HG03571 (cell line): ENCODE measurements around the gene SRPK2.
"Not testable (repeated sequence)": the region's sequence is repeated elsewhere in the genome, so short reads cannot be mapped to it uniquely, and the experiment has no call there.

ENCODE experiments used
- ATAC-seq: cut with Tn5 transposase; IDR thresholded peaks from one replicate; pipeline ENCODE4 v1.9.1; 2021; ENCODE audit not compliant: unreplicated experiment

The SRPK2 gene

DNA sequence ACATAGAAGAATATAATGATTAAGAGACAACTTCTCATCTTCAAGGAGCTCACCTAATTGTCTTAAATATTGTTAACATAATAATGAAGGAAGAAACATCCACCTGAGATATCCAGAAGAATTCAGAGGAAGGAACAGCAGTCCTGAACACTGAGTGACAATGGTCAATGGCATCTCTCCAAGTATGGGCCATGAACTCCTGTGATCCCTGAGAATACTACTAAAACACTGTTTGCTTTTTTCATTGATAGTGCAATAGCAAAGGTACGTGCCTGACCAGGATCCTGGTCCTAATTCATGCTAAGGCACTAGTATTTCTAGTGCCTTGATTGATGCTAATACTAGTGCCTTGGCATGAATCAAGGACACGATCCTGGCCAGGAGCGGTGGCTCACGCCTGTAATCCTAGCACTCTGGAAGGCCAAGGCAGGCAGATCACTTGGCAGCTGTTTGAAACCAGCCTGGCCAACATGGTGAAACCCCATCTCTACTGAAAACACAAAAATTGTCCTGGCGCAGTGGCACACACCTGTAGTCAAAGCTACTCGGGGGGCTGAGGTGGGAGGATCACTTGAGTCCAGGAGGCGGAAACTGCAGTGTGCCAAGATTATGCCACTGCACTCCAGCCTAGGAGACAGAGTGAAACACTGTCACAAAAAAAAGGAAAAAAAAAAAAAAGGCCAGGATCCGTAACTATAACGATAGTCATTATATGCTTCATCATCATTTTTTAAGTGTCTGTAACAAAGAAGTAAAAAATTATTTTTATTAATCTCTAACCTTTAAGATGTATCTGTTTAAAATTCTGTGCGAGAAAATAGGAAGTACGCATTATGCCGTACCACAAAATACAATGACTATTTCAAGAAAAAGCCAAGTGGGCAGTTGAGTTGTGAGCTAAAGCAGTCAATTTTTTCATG, 49.1 kb downstream of the SRPK2 start:
- no peak for ATAC-seq

DNA sequence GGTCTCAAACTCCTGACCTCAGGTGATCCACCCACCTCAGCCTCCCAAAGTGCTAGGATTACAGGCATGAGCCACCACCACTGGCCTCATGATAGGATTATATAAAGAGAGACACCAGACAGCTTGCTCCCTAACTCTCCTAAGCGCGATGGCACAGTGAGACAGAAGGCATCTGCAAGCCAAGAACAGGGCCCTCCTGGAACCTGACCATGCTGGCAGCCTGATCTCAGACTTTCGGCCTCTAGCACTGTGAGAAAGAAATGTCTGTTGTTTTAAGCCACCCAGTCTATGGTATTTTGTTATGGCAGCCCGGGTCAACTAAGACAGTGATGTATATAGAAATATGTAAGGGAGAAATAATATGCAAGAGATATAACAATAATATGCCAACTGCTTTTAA, 51.2 kb downstream of the SRPK2 start:
- no peak for ATAC-seq

DNA sequence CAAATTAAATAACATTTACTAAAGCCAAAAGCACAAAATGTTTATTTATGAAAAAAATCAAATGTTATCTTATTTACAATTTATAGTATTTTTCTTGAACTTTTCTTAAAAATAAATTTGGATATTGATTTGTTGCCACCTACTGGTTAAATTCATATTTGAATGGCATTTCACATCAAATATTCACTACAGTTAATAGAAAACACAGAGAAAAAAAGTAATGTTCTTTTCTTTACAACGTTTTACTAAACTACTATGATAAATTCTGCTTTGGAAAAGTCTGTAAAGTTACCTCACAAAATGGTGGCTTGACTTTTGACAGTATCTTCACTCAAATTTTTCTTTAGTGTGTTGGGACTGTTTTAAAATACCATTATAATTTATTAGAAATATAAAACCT, 52.7 kb downstream of the SRPK2 start:
- no peak for ATAC-seq

DNA sequence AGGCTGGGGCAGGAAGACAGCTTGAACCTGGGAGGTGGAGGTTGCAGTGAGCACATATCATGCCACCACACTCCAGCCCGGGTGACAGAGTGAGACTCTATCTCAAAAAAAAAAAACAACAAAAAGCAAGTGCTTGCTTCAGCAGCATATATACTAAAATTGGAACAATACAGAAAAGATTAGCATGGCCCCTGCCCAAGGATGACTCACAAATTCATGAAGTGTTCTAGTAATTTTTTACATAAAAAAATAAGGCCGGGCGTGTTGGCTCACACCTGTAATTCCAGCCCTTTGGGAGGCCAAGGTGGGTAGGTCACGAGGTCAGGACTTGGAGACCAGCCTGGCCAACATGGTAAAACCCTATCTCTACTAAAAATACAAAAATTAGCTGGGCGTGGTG, 56.1 kb downstream of the SRPK2 start:
- not testable (repeated sequence) for ATAC-seq

DNA sequence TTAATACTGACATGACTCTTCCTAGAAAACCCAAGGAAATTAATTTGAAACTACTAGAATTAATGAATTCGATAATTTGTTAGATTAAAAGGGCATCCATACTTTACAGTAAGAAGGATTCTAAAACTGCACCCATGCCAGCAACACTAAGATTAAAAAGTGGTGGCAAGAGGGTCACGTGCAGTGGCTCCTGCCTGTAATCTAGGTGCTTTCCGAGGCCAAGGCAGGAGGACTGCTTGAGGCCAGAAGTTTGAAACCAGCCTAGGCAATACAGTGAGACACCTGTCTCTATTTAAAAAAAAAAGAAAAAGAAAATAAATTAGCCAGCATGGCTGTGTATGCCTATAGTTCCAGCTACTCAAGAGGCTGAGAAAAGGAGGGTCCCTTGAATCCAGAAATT, 58.2 kb downstream of the SRPK2 start:
- ATAC-seq: no peak

DNA sequence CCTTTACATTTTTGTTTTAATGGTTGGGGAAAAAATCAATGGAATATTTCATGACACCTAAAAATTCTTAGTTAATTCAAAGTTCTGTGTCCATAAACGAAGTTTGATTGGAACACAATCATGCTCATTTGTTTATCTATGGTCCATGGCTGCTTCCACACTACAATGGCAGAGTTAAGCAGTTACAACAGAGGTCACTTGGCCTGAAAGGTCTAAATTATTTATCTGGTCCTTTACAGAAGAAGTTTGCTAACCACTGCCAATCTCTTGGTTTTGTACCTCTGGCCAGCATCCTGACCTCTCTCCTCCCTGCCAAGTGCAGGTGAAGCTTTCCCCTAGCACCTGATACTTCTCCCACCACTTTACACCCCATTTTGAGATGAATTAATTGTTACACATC, 61.5 kb downstream of the SRPK2 start:
- no peak for ATAC-seq

GRCh38 chr7:105325216-105325904, 63.4 kb downstream of the SRPK2 start:
- ATAC-seq: no peak

- not testable (repeated sequence) for ATAC-seq
Measured at GRCh38 chr7:105324606-105325005, 64.1 kb downstream of the SRPK2 start.

- no peak for ATAC-seq
Measured at GRCh38 chr7:105323366-105323765, 65.4 kb downstream of the SRPK2 start.

DNA sequence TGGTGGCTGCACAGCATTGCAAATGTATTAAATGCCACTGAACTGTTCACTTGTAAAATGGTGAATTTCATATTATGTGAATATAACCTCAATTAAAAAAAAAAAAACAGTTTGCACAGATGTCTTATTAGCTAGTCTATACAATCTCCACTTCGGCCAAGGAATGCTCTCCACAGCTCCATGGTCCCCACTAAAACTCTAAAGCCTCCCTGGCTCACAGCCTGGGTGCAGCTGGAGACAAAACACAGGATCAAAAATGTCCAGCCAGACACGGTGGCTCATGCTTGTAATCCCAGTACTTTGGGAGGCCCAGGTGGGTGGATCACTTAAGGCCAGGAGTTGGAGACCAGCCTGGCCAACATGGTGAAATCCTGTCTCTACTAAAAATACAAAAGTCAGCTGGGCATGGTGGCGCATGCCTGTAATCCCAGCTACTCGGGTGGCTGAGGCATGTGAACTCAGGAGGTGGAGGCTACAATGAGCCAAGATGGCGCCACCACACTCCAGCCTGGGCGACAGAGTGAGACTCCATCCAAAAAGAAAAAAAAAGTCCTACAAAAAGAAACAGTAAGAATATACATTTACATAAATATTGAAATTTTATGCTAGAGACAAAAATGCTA, 66.0 kb downstream of the SRPK2 start:
- no peak for ATAC-seq

DNA sequence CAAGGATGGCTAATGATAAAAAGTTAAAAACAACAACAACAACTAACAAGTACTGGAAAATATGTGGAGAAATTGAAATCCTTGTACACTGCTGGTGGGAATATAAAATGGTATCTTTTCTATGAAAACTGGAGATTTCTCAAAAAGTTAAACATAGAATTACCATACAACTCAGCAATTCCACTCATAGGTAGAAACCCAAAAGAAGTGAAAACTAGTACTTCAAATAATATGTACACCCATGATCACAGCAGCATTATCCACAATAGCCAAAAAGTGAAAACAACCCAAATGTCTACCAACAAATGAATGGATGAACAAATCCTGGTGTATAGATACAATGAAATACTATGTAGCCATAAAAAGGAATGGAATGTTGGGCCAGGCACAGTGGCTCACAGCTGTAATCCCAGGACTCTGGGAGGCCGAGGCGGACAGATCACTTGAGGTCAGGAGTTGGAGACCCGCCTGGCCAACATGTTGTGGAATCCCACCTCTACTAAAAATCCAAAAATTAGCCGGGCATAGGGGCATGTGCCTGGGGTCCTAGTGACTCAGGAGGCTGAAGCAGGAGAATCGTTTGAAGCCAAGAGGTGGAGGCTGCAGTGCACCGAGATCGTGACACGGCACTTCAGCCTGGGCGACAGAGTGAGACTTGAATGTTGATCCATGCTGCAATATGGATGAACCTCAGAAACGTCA, 66.8 kb downstream of the SRPK2 start:
- ATAC-seq: no peak

GRCh38 chr7:105320896-105321295, 67.8 kb downstream of the SRPK2 start:
- ATAC-seq: no peak

GRCh38 chr7:105319578-105319977, 69.1 kb downstream of the SRPK2 start:
- ATAC-seq: no peak

DNA sequence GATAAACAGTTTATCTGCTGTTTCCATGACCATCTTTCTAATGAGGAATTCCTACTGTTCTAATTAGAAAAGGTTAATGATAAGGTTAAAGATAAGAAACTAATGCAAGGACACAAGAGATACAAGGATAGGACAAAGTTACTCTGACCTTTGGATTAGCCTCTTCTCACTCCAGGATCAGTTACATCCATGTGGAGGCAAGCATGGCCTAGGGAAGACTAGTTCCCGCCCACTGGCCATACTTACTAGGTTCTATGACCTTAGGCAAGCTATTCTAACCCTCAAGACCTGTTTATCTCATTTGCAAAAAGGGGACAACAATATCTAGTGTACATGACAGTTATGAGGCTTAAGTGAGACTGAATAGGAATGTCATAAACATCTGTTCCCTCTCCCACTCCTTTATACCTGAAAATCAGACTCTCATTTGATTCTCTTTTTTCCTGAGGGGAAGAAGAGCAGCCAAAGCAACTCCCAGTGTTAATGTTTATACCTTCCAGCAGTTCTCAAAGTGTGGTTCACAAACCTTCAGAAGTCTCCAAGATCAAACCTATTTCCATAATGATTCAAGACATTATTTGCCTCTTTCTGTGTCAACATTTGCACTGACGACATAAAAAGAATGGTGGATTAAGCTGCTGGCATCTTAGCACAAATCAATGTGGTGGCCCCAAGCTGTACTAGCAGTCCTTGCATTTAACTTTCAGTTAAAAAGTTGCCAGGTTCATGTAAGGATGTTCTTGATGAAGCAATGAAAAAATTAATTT, 72.0 kb downstream of the SRPK2 start:
- no peak for ATAC-seq

DNA sequence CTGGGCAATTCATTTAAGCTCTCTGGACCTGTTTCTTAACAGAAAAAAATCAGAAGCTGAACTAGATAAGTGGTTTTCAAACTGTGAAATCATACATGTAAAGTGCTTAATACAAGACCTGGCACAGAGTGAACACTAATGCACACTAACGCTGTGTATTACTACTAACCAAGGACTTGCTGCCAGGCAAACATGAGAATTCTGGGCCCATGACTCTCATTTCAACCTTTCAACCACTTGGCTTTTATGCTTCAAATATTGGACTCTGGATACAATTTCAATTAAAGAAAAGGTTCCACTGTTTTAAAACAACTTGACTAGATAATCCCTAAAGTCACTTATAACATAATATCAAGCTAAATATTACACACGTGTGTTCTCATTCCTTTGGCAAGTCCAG, 73.4 kb downstream of the SRPK2 start:
- no peak for ATAC-seq

DNA sequence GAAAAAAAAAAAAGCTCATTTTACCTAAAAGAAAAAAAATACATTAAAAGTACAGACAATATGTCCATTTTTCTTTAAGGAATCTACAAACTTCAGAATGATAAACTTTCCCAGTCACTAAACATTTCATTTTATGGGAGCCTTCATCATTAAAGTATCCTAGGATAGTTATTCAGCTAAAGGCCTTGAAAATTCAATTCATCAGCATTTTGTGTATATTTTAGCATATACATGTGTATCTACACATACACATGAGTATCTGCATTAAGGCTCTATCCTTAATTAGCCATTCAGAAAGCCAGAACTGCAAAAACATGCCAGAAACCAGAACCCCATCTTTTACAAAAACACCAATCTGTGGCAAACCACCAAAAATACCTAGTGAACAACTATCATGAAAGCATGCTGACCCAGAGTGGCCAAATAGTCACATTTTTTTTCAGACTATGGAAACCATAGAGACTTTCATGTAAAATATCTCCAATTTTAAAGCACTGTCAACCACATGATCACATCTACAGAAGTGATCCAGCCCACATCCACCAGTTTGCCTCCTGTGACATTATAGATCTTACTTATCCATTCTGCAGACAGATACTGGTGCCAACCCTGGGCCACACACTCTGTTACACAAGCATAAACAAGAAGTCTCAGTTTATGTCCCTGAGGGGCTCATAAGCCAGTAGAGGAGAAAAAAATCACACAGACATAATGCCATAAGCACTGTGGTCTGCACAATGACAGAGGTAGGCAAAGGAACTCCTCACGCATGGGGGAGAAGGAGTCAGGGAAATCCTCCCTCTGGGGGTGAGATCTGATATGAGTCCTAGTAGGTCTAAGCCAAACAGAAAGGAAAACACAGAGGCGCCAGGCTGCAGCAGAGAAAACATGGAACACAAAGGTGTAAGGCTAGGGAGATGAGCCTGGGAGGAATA, 79.2 kb downstream of the SRPK2 start:
- ATAC-seq: no peak

DNA sequence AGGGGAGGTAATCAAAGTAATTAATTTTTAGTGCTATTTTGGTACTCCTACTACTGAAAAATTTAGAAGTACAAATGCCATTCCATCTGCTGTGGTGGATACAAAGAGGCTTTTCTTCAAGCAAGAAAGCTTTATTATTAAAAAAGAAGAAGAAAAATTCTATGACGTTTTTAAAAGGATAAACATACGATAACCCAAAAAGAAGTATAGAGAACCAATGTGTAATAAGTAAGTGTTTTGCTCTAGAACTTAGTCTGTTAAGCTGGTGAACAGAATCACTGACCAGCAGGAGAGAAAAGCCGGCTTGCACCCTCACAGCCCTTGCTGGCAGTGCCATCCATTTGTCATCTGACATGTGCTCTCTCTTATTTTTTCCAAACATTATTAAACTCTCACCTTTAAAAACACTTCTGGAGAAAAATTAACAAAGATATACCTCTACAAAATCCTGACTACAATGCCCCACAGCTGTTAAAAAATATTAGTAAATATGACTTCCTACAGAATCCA, 81.5 kb downstream of the SRPK2 start:
- no peak for ATAC-seq

DNA sequence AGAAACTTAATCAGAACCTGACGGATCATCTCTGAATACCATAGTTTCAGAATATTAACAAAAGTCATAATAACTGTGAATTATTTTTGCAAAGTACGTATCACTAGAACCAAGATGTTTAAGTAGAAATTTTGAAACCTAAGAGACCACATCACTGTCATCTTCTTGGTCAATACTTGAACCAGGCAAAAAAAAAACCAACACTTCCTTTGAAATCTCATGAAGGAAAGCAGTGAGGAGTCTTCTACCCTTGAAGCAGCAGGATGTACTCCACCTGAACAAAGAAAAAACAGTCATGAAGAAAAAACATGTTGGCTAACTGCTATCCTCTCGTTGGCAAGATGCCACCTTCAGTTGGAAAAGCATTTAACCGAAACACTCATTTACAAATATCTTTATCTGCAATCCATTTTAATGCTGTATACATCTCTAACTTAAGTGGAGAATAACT, 82.4 kb downstream of the SRPK2 start:
- ATAC-seq: no peak

GRCh38 chr7:105305633-105306032, 83.1 kb downstream of the SRPK2 start:
- ATAC-seq: no peak
